ENCODE data around the gene RPL36. TPM values are rescaled to one million over a fixed set of nuclear protein-coding genes. Genes with fewer than 3 reads are reported as not detected.

The RPL36 gene
- total and polyA plus RNA-seq, 9 of the 15 experiments (the other 6 are each of a cell fraction or from before 2014, with no cell fraction given), result 350 to 3,412 (median 1,507) TPM

GRCh38 chr19:5664515-5664914, 25.6 kb upstream of the RPL36 start:
- H2AFZ ChIP-seq (ENCODE audit: low read depth, low read length), result no peak overlapping the region
- H3K9ac ChIP-seq (ENCODE audit: insufficient read depth in 1 of 2, low read depth in 2 of 2, low read length in 2 of 2), result no peak overlapping the region; a peak in 1 of 4 replicates
- peaks cover 92% of the 10 kb centered on the region for H3K36me3 ChIP-seq (ENCODE audit: control insufficient read depth, insufficient read depth, low read length)
- 88% methylated on average over 2 of the region's 2 CpGs for WGBS (ENCODE audit: insufficient coverage, low coverage, missing lambda C conversion rate)
- CTCF ChIA-PET (ENCODE audit: low intra/inter-chr PET ratio), result no interaction called here
- no peaks in the 10 kb centered on the region for H3K27me3 ChIP-seq (ENCODE audit: control insufficient read depth in 2 of 2, insufficient read depth in 2 of 2, low read length in 2 of 2)
- no TSS peak for BruUV-seq (replicated peaks)
- H4K20me1 ChIP-seq (replicated peaks; ENCODE audit: control insufficient read depth, insufficient read depth, low read length), result no peaks in the 10 kb centered on the region; the same call in 1 of the 2 replicates
- H3K4me1 ChIP-seq (replicated peaks in 1 of 2; ENCODE audit: control insufficient read depth in 2 of 2, insufficient read depth in 2 of 2, low read length in 2 of 2), result peaks cover 0 to 9% of the 10 kb centered on the region in 2 experiments; a peak in 2 of 5 replicates
- intact Hi-C loops (cut with micrococcal nuclease) (no loop called here), in situ Hi-C loops (cut with MboI) (no loop called here)
- DNase-seq (ENCODE audit: extremely low read depth in 1 of 4, low spot score in 3 of 4) (no peak), FAIRE-seq (no peak), ATAC-seq (no peak)
- no peak overlapping the region for H3K4me2 ChIP-seq (ENCODE audit: insufficient read depth, low read length)
- TF ChIP-seq MTA3 (IDR thresholded peaks at IDR 0.05; ENCODE audit: borderline replicate concordance), result no peak
- no peak for TF ChIP-seq RCOR1 (IDR thresholded peaks at IDR 0.05; ENCODE audit: borderline replicate concordance in 1 of 2, low read depth in 2 of 2, low read length in 2 of 2)
- TF ChIP-seq ZNF347 (CRISPR knock-in tag; IDR thresholded peaks at IDR 0.05; ENCODE audit: low read depth), result no peak
- TF ChIP-seq EP300 (IDR thresholded peaks at IDR 0.05; ENCODE audit: low read length), result no peak
- TF ChIP-seq, protein P1, sequence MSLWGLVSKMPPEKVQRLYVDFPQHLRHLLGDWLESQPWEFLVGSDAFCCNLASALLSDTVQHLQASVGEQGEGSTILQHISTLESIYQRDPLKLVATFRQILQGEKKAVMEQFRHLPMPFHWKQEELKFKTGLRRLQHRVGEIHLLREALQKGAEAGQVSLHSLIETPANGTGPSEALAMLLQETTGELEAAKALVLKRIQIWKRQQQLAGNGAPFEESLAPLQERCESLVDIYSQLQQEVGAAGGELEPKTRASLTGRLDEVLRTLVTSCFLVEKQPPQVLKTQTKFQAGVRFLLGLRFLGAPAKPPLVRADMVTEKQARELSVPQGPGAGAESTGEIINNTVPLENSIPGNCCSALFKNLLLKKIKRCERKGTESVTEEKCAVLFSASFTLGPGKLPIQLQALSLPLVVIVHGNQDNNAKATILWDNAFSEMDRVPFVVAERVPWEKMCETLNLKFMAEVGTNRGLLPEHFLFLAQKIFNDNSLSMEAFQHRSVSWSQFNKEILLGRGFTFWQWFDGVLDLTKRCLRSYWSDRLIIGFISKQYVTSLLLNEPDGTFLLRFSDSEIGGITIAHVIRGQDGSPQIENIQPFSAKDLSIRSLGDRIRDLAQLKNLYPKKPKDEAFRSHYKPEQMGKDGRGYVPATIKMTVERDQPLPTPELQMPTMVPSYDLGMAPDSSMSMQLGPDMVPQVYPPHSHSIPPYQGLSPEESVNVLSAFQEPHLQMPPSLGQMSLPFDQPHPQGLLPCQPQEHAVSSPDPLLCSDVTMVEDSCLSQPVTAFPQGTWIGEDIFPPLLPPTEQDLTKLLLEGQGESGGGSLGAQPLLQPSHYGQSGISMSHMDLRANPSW (CRISPR knock-in tag; IDR thresholded peaks at IDR 0.05), result no peak
- TF ChIP-seq, protein P2, sequence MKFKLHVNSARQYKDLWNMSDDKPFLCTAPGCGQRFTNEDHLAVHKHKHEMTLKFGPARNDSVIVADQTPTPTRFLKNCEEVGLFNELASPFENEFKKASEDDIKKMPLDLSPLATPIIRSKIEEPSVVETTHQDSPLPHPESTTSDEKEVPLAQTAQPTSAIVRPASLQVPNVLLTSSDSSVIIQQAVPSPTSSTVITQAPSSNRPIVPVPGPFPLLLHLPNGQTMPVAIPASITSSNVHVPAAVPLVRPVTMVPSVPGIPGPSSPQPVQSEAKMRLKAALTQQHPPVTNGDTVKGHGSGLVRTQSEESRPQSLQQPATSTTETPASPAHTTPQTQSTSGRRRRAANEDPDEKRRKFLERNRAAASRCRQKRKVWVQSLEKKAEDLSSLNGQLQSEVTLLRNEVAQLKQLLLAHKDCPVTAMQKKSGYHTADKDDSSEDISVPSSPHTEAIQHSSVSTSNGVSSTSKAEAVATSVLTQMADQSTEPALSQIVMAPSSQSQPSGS (CRISPR knock-in tag; IDR thresholded peaks at IDR 0.05), result no peak
- TF ChIP-seq ZNF76 (CRISPR knock-in tag; IDR thresholded peaks at IDR 0.05; ENCODE audit: borderline replicate concordance), result no peak
- TF ChIP-seq ZNF232 (CRISPR knock-in tag; IDR thresholded peaks at IDR 0.05), result no peak
- TF ChIP-seq ZBTB9 (CRISPR knock-in tag; IDR thresholded peaks at IDR 0.05), result no peak
- TF ChIP-seq ZBED1 (IDR thresholded peaks at IDR 0.05), result no peak
- no peak for TF ChIP-seq NFE2L1 (tag; IDR thresholded peaks at IDR 0.05; ENCODE audit: borderline replicate concordance, low read depth)
- no peak for TF ChIP-seq GATAD2B (IDR thresholded peaks at IDR 0.05; ENCODE audit: borderline replicate concordance)
- POLR2A ChIA-PET, result interaction anchor here (0.8 kb wide), 1 partner anchor 10 kb away, joined by 3 read pairs; no protein-coding TSS in a partner anchor
- no peak overlapping the region for H3K4me3 ChIP-seq
- H3K79me2 ChIP-seq (ENCODE audit: control insufficient read depth, insufficient read depth, low read length), result no peaks in the 10 kb centered on the region
- H3K9me3 ChIP-seq (replicated peaks; ENCODE audit: control insufficient read depth, insufficient read depth, low read depth, low read length), result no peaks in the 10 kb centered on the region
- no peak overlapping the region for H3K27ac ChIP-seq (ENCODE audit: extremely low read depth, low read depth, low read length)
- peaks cover 2% of the 10 kb centered on the region for H3K9me1 ChIP-seq (ENCODE audit: control insufficient read depth, insufficient read depth, low read length)

Measured in K562 (cell line).